Measurements from ENCODE around the gene FAM76A. TPM values are rescaled to one million over a fixed set of nuclear protein-coding genes. Genes with fewer than 3 reads are reported as not detected.
A peak's percentile ranks its signal among the peaks of the same experiment; 100 is the strongest.
"Not testable (repeated sequence)": the region's sequence is repeated elsewhere in the genome, so short reads cannot be mapped to it uniquely, and the experiment has no call there.

FAM76A gene
- total RNA-seq = 1 to 10 TPM; 8.4 to 9.0 TPM

DNA sequence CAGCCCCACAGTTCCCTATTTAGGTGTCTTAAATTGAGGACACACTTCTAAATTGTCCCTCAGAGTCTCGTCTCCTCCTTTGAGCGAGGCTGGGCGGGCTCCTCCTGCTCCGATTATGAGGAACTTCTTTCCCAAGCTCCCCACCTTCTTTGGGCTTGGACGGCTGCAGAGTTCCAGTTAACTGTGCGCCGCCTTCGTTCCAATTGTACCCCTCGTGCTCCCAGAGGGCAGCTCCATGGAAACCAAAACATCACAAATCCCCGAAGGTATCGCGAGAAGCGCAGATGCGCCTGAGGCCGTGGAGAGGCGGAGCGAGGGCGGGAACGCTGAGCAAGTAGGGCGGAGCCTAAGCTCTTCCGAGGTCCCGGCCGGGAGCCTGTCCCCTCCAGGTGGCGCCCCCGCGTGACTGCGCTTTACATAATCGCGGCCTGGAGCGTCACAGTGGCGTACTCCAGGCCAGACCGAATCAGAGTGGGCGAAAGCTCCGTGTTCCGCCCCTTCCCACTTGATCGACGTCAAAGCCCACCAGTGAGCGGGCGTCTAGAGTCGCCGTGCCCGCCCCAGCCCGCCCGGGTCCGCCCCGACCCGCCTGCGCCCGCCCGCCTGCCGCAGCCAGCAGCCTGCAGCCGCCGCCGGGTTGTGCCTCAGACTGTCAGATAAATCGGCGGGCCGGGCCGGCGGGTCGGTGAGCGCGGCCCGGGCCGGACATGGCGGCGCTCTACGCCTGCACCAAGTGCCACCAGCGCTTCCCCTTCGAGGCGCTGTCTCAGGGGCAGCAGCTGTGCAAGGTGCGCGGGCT, at the start of gene FAM76A:
TSS of gene FAM76A (plus strand) at position 588 of the 799 bp plus-strand sequence. CDS start at position 708, 120 bp downstream.
- Mint-ChIP-seq H3K36me3 (peaks cover 2% of the 10 kb centered on the region), H3K4me1 (peaks cover 11% of the 10 kb centered on the region), H3K27me3 (no peaks in the 10 kb centered on the region), H3K4me3 (peak within 1 kb of the TSS; percentile 81), H3K9me3 (peaks cover 2% of the 10 kb centered on the region), H3K27ac (peak within 1 kb of the TSS; percentile 94)
- peak; percentile 99 for DNase-seq

DNA sequence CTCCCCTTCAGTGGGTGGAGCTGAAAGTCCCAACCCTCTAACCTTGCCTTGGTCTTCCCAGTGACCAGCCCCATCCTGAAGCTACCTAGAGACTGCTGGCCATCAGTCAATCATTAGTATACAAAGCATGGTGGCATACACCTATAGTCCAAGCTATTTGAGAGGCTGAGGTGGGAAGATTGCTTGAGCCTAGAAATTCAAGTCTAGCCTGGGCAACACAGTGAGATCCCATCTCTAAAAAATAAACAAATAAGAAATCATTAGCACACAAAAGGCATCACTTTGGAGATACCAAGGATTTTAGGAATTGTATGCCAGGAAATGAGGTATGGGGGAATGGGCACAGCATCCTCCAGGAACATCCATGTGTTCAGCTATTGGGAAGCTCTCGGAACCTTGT, 49.4 kb upstream of the FAM76A start:
- no peak overlapping the region for H3K4me3 Mint-ChIP-seq
- no peaks in the 10 kb centered on the region for H3K27me3 Mint-ChIP-seq
- H3K36me3 Mint-ChIP-seq = peaks cover 3% of the 10 kb centered on the region
- H3K9me3 Mint-ChIP-seq = peaks cover 9% of the 10 kb centered on the region
- H3K27ac Mint-ChIP-seq = no peak overlapping the region
- H3K4me1 Mint-ChIP-seq = peaks cover 11% of the 10 kb centered on the region
- no peak for DNase-seq

DNA sequence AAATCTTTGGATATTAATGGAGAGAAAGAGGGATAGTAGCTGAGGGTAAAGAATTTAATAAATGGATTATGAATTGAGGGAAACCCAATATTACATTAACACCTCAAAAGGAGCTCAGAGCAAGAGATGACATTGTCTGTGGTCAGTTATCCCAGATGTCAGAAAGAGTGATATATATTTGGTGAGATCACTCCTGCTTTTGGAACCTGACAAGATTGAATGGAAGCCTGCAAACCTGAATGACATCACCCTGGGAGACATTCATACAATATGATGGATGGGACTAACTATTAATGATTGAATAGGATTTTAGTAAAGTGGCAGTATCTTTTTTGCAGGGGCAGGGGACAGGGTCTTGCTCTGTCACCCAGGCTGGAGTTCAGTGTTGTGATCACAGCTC, 47.0 kb upstream of the FAM76A start:
- DNase-seq = no peak
- Mint-ChIP-seq H3K4me3 (no peak overlapping the region), H3K9me3 (peaks cover 15% of the 10 kb centered on the region), H3K4me1 (no peaks in the 10 kb centered on the region), H3K27me3 (no peaks in the 10 kb centered on the region), H3K27ac (no peak overlapping the region), H3K36me3 (peaks cover 3% of the 10 kb centered on the region)

DNA sequence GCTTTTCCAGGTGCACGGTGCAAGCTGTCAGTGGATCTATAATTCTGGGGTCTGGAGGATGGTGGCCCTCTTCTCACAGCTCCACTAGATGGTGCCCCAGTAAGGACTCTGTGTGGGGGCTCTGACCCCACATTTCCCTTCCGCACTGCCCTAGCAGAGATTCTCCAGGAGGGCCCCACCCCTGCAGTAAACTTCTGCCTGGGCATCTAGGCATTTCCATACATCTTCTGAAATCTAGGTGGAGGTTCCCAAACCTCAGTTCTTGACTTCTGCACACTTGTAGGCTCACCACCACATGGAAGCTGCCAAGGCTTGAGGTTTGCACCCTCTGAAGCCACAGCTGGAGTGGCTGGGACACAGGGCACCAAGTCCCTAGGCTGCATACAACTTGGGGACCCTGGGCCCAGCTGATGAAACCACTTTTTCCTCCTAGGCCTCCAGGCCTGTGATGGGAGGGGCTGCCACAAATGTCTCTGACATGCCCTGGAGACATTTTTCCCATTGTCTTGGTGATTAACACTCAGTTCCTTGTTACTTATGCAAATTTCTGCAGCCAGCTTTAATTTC, 45.5 kb upstream of the FAM76A start:
- not testable (repeated sequence) for H3K4me1 Mint-ChIP-seq, H3K27me3 Mint-ChIP-seq

DNA sequence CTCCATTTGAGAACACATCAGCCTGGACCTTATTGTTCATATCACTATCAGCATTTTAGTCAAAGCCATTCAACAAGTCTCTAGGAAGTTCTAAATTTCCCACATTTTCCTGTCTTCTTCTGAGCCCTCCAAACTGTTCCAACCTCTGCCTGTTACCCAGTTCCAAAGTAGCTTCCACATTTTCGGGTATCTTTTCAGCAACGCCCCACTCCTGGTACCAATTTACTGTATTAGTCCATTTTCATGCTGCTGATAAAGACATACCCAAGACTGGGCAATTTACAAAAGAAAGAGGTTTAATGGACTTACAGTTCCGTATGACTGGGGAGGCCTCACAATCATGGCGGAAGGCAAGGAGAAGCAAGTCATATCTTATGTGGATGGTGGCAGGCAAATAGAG, 44.2 kb upstream of the FAM76A start:
- not testable (repeated sequence) for H3K27ac Mint-ChIP-seq, H3K27me3 Mint-ChIP-seq, H3K4me1 Mint-ChIP-seq, H3K4me3 Mint-ChIP-seq, H3K36me3 Mint-ChIP-seq, DNase-seq
- peaks cover 15% of the 10 kb centered on the region for H3K9me3 Mint-ChIP-seq

More for the DNA sequence above, 45.5 kb upstream of the FAM76A start:
- not testable (repeated sequence) for H3K27ac Mint-ChIP-seq, H3K36me3 Mint-ChIP-seq, DNase-seq, H3K4me3 Mint-ChIP-seq
- H3K9me3 Mint-ChIP-seq = peaks cover 15% of the 10 kb centered on the region

DNA sequence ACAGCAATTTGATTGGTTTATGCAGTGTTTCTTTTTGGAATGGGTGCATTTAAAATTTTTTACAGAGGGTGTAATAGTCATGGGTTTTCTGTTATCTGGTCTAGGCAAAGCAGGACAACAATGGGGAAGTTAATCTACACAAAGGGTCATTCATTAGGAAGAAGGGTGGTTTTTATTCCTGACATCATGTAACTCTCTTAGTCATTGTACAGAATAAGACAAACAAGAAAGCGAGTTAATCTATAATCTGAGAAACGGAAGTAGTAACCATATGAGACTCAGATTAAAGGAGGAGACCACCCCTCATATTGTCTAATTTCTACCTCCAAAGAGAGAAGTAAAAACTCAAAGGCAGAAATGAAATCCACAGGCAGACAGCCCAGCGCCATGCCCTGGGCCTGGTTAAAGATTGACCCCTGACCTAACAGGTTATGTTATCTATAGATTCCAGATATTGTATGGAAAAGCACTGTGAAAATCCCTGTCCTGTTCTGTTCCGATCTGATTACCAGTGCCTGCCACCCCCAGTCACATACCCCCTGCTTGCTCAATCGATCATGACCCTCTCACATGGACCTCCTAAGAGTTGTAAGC, 43.3 kb upstream of the FAM76A start:
- no peak for DNase-seq
- no peak overlapping the region for H3K4me3 Mint-ChIP-seq
- no peaks in the 10 kb centered on the region for H3K4me1 Mint-ChIP-seq
- no peak overlapping the region for H3K27ac Mint-ChIP-seq
- H3K36me3 Mint-ChIP-seq = peaks cover 3% of the 10 kb centered on the region
- no peaks in the 10 kb centered on the region for H3K27me3 Mint-ChIP-seq
- peaks cover 15% of the 10 kb centered on the region for H3K9me3 Mint-ChIP-seq

DNA sequence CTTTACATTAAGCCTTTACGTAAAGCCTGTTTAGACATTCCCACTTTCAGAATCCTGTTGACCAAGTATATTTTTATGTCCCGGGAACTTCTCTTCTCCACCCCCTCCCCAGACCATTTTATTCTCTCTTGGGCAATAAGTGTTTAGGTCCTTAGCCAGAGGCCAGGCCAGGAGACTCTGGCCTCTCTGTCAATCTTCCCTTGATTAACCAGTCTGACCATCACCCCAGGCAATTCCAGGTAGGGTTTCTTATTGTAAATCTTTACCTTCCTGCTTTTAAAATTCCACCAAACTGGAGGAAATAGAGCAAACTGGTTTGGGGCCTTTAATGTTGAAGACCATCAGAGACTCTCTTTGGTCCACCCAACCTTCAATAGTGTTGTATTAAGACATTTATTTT, 41.6 kb upstream of the FAM76A start:
- no peak for DNase-seq
- Mint-ChIP-seq H3K4me3 (no peak overlapping the region), H3K36me3 (peaks cover 3% of the 10 kb centered on the region), H3K27ac (no peak overlapping the region), H3K27me3 (no peaks in the 10 kb centered on the region), H3K9me3 (peaks cover 15% of the 10 kb centered on the region), H3K4me1 (no peaks in the 10 kb centered on the region)

DNA sequence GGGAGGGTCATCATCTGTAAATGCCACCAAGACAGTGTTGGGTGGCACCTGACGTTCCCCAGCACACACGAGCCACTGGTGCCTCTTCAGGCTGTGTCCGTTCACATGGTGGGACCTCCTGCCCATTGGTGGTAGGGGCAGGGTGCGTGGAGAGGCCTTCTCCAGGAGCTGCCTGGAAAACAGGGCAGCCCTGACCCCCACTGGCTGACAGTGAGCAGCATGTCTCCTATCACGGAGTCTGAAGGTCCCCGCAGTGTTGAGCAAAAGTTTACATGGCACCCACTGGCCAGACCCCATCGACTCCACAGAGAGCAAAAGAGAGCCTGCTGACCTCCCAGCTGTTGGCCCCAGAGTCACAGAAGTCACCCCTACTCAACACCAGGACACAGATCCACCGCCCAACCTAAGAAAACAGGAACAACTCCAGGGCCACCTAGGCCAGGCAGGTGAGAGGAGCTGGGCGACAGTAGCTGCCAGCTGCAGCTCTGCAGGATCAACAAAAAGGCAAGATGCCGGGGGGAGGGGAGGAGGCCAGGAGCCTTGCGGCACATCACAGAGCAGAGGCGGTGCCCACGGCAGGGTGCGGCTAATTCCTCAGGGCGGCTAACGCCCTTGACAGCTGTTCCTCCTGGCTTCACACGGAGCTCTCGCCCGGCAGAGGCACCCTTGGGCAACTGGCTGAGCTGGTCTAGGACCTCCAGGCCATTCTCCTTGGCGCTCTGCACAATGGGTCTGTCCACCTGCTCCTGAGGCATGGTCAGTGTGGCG, 39.4 kb upstream of the FAM76A start:
- no peak for DNase-seq
- H3K4me1 Mint-ChIP-seq = peaks cover 3% of the 10 kb centered on the region
- H3K27me3 Mint-ChIP-seq = peaks cover 6% of the 10 kb centered on the region
- peaks cover 3% of the 10 kb centered on the region for H3K36me3 Mint-ChIP-seq
- no peak overlapping the region for H3K4me3 Mint-ChIP-seq
- no peak overlapping the region for H3K27ac Mint-ChIP-seq
- H3K9me3 Mint-ChIP-seq = peaks cover 6% of the 10 kb centered on the region

DNA sequence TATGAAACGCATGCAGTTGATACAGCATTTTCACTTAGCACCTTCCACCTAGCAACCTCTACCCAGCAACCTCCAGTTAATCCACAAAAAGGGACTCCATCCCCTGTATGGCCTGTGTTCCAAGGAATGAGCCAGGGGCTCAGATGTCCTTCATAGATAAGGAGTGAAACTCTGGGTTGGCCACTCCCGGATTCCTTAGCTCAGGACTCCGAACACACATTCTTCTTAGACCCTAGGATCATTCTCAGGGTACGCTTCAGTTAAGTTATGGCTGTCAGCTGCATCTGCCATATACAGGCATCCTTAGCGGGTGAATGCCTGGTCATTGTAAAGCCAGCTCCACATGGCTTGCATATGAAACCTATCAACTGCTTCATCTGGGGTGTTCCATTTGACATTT, 37.9 kb upstream of the FAM76A start:
- no peak for DNase-seq
- peaks cover 3% of the 10 kb centered on the region for H3K4me1 Mint-ChIP-seq
- no peak overlapping the region for H3K27ac Mint-ChIP-seq
- H3K36me3 Mint-ChIP-seq = no peaks in the 10 kb centered on the region
- peaks cover 2% of the 10 kb centered on the region for H3K9me3 Mint-ChIP-seq
- H3K27me3 Mint-ChIP-seq = peaks cover 10% of the 10 kb centered on the region
- H3K4me3 Mint-ChIP-seq = no peak overlapping the region

DNA sequence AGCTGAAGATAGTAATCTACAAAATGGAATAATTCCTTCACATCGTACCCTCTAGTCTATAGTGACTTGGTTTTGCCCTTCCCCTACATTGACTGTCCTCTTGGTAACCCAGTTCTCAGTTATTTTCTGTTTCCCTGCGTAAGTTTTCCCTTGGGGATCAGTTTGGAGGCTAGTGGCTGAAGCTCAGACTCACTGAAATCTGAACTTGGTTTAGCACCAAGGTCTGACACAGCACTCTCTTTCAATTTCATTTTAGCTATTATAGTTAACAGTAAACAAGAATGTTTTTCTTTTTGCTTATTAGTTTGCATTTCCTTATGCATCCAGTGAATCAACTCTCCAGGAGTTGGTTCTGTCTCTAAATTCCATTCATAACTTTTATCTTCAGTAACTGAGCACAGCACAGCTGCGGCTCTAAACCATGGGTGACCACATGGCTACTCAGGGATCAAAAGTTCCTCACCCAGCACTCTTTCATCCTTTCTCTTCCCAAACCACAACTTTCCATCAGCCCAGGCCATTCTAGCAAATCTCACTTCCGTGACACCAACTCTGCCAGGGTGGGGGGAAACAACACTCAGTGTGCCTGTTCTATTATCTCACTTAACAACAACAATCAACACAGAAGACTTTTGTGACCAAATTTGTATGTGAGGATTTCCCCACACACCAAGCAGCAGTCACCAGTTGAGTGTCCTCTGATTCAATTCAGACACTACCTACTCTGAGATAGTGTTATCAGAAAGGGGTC, 36.2 kb upstream of the FAM76A start:
- no peak overlapping the region for H3K27ac Mint-ChIP-seq

DNA sequence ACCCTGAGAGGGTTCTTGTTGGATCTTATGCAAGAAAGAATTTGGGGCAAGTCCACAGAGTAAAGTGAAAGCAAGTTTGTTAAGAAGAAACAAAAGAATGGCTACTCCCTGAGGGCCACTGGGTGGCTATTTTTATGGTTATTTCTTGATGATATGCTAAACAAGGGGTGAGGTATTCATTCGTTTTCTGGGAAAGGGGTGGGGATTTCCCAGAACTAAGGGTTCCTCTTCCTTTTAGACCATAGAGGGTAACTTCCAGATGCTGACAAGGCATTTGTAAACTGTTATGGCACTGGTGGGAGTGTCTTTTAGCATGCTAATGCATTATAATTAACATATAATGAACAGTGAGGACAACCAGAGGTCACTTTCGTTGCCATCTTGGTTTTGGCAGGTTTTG, 35.6 kb upstream of the FAM76A start:
- peaks cover 2% of the 10 kb centered on the region for H3K9me3 Mint-ChIP-seq
- no peak overlapping the region for H3K27ac Mint-ChIP-seq
- no peak overlapping the region for H3K4me3 Mint-ChIP-seq
- H3K27me3 Mint-ChIP-seq = peaks cover 10% of the 10 kb centered on the region
- DNase-seq = no peak
- peaks cover 3% of the 10 kb centered on the region for H3K4me1 Mint-ChIP-seq
- no peaks in the 10 kb centered on the region for H3K36me3 Mint-ChIP-seq

More for the DNA sequence above, 36.2 kb upstream of the FAM76A start:
- no peak for DNase-seq
- no peak overlapping the region for H3K4me3 Mint-ChIP-seq
- peaks cover 3% of the 10 kb centered on the region for H3K4me1 Mint-ChIP-seq
- H3K9me3 Mint-ChIP-seq = peaks cover 2% of the 10 kb centered on the region
- peaks cover 10% of the 10 kb centered on the region for H3K27me3 Mint-ChIP-seq
- H3K36me3 Mint-ChIP-seq = no peaks in the 10 kb centered on the region

DNA sequence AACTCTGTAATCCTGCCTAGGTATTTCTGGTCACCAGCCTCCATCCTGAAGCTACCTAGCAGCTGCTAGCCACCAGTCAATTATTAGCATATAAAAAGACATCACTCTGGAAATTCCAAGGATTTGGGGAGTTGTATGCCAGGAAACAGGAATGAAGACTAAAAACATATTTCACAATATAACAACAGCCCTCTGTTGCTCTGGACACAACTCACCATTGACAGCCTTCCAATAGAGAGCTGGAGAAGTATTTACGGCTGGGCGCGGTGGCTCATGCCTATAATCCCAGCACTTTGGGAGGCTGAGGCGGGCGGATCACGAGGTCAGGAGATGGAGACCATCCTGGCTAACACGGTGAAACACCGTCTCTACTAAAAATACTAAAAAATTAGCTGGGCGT, 28.9 kb upstream of the FAM76A start:
- H3K27me3 Mint-ChIP-seq, H3K9me3 Mint-ChIP-seq, DNase-seq, H3K4me3 Mint-ChIP-seq, H3K27ac Mint-ChIP-seq, H3K36me3 Mint-ChIP-seq, H3K4me1 Mint-ChIP-seq: not testable (repeated sequence)

DNA sequence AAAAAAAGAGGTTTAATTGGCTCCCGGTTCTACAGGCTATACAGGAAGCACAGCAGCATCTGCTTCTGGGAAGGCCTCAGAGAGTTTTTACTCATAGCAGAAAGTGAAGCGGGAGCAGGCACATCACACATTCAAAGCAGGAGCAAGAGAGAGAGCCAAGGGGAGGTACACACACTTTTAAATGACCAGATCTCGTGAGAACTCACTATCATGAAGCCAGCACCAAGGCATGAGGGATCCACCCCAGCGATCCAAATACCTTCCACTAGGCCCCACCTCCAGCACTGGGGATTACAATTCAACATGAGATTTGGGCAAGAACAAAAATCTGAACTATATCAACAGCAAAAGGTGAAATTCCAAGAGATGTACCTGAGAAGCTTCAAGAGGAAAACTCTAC, 20.8 kb upstream of the FAM76A start:
- H3K27me3 Mint-ChIP-seq = no peaks in the 10 kb centered on the region
- H3K9me3 Mint-ChIP-seq = peaks cover 9% of the 10 kb centered on the region
- no peak for DNase-seq
- H3K36me3 Mint-ChIP-seq = no peaks in the 10 kb centered on the region
- H3K4me1 Mint-ChIP-seq = no peaks in the 10 kb centered on the region
- no peak overlapping the region for H3K27ac Mint-ChIP-seq
- no peak overlapping the region for H3K4me3 Mint-ChIP-seq

DNA sequence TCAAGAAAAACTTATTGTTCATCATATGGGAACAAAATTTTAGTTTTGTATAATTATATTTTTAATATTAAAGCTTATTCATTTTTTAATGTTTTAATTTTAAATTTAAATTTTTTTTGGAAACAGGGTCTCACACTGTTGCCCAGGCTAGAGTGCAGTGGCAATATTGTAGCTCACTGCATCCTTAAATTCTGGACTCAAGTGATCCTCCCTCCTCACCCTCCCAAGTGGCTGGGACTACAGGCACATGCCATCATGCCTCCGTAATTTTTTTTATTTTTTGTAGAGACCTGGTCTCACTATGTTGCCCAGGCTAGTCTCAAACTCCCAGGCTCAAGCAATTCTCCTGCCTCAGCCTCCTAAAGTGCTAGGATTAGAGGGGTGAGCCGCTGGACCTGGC, 20.2 kb upstream of the FAM76A start:
- Mint-ChIP-seq H3K36me3 (no peaks in the 10 kb centered on the region), H3K9me3 (peaks cover 9% of the 10 kb centered on the region), H3K4me3 (no peak overlapping the region), H3K27ac (no peak overlapping the region), H3K27me3 (no peaks in the 10 kb centered on the region), H3K4me1 (no peaks in the 10 kb centered on the region)
- no peak for DNase-seq

Measured in activated naive CD8-positive, alpha-beta T cell treated with anti-CD3 and anti-CD28 coated beads for 36 hours (primary cell).